ENCODE results near the gene MPP3.

MPP3 gene

DNA sequence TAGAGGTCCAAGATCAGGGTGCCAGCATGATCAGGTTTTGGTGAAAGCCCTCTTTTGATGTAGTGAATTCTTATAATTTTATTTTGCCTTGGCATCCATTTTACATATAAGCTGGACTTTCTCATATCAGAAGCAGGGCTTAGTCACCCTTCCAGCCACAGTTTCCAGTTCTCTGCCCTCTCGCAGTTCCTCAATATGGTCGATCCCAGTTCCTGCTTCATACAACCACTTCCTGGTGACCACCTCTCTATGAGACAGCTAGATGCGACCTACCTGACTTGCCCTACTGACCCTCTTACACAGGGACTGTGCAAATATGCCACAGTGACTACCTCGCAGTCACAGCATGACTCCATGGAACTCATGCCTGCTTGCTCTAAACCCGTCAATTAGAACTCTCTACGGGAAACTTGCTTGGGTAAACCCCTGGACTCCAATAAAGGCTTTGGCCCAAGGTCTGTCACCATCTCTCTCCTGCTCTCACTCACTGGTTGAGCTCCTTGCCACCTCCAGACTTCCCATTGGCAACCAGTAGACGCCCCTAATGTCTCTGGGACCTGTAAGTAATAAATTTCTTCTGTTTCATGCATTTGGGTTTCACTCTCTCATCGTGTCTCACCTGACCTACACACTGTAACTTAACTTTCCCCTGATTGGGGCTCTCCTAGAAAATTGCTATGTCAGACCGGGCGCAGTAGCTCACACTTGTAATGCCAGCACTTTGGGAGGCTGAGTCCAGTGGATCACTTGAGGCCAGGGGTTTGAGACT, 35.5 kb upstream of the MPP3 start:
- TF ChIP-seq, protein P1, sequence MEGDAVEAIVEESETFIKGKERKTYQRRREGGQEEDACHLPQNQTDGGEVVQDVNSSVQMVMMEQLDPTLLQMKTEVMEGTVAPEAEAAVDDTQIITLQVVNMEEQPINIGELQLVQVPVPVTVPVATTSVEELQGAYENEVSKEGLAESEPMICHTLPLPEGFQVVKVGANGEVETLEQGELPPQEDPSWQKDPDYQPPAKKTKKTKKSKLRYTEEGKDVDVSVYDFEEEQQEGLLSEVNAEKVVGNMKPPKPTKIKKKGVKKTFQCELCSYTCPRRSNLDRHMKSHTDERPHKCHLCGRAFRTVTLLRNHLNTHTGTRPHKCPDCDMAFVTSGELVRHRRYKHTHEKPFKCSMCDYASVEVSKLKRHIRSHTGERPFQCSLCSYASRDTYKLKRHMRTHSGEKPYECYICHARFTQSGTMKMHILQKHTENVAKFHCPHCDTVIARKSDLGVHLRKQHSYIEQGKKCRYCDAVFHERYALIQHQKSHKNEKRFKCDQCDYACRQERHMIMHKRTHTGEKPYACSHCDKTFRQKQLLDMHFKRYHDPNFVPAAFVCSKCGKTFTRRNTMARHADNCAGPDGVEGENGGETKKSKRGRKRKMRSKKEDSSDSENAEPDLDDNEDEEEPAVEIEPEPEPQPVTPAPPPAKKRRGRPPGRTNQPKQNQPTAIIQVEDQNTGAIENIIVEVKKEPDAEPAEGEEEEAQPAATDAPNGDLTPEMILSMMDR (IDR thresholded peaks at IDR 0.05; ENCODE audit: extremely low read depth, missing control alignments) = no peak
- no peak for DNase-seq (ENCODE audit: low spot score)

DNA sequence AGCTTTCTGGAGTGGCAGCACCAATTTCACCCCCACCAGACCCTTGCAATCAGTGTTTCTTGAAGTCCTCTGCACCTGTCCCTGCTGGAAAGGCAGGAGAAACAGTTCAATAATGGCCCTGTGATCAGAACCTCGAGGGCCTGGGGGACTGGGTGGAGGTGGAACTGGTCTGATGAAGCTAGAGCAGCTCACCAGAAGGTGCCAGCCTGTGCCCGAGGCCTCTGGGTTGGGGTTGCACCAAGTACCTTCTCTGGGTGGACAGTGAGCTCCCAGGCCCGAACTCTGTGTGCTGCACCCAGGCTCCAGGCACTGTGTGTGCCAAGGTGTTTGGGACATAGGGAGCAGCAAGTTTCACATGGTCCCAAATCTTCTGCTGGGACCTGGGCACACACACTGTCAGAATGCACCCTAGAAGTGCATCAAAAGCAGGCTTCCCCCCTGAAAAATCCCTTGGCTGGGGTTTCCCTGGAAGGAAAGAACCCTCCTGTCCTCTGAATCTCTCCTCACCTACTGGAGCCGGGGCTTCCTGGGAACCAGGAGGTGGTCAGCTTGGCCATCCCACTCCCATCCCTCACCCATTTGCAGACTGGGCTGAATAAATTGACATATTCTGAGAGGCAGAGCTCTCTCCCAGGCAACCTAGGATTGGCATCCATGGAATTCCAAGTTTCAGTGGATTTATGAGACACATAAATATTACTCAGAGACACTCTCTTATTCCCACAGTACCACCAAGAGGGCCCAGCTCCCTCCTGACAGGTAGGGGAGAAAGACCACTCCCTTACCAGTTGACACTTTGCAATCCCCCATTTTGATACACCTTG, 31.4 kb upstream of the MPP3 start:
- TF ChIP-seq, protein P1 (IDR thresholded peaks at IDR 0.05; ENCODE audit: extremely low read depth, missing control alignments) = no peak
- no peak for DNase-seq (ENCODE audit: low spot score)

DNA sequence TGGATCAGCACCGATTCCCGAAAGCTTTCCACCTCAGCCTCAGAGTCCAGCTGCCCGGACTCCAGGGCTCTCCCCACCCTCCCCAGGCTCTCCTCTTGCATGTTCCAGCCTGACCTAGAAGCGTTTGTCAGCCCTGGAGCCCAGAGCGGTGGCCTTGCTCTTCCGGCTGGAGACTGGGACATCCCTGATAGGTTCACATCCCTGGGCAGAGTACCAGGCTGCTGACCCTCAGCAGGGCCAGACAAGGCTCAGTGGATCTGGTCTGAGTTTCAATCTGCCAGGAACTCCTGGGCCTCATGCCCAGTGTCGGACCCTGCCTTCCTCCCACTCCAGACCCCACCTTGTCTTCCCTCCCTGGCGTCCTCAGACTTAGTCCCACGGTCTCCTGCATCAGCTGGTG, 29.0 kb upstream of the MPP3 start:
- no peak for DNase-seq (ENCODE audit: low spot score)
- TF ChIP-seq, protein P1 (IDR thresholded peaks at IDR 0.05; ENCODE audit: extremely low read depth, missing control alignments) = no peak

DNA sequence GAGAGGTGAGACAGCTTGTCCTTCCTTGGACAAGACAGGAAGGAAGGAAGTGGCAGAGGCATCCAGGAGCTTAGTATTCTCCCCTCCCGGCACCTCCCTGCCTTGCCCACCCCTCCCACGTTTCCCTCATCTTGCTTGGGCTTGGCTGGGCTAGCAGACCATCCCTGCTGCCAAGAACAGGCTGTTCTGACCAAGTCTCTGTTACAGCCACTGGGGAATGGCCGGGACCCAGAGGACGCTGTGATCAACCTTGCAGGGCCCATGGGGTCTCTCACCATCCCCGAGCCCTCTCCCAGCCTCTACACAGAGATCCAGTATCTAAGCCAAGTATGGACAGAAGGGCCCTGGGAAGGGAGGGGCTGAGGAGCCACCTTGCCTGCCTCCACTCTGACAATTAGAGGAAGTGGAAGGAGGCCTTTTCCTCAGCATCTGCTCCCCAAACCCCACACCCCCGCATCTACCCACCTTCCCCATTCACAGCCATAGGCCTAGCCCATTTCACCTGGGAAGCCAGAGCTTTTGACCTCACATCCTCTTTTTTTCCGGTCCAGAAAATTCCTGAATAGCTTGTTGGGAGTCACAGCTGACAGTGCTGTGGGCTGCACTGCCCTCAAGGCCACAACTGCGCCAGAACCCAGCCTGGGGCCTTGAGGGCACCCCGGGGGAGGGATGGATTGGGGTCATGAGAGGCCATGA, 28.1 kb upstream of the MPP3 start:
- no peak for DNase-seq (ENCODE audit: low spot score)
- TF ChIP-seq, protein P1 (IDR thresholded peaks at IDR 0.05; ENCODE audit: extremely low read depth, missing control alignments) = no peak

DNA sequence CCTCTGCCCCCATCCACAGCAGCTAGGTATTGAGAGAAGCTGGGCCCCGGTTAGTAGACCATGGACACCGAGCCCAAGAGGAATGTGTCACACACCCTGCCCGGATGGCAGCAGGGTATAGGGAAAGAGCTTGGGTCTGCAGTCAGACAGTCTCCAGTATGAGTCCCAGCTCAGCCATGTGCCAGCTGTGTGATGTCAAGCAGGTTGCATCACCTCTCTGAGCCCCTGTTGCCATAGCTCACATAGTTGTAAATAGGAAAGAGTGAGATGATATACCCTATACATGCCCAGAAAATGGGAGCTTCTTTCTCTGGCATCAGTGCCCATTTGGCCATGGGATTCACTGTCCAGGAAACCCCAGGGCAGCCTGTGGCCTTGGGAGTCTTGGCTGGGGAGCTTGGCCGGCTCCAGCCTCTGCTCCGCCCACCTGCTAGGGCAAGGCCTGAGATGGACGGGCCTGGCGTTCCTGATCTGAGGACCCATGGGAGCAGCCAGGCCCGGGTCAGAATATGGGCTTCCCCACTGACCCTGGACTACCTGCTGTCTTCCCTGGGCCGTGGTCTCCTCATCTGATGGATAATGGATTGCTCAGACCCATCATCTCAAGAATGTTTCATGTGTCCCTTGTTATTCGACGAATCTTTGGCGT, 27.3 kb upstream of the MPP3 start:
- no peak for DNase-seq (ENCODE audit: low spot score)
- TF ChIP-seq, protein P1 (IDR thresholded peaks at IDR 0.05; ENCODE audit: extremely low read depth, missing control alignments) = no peak

DNA sequence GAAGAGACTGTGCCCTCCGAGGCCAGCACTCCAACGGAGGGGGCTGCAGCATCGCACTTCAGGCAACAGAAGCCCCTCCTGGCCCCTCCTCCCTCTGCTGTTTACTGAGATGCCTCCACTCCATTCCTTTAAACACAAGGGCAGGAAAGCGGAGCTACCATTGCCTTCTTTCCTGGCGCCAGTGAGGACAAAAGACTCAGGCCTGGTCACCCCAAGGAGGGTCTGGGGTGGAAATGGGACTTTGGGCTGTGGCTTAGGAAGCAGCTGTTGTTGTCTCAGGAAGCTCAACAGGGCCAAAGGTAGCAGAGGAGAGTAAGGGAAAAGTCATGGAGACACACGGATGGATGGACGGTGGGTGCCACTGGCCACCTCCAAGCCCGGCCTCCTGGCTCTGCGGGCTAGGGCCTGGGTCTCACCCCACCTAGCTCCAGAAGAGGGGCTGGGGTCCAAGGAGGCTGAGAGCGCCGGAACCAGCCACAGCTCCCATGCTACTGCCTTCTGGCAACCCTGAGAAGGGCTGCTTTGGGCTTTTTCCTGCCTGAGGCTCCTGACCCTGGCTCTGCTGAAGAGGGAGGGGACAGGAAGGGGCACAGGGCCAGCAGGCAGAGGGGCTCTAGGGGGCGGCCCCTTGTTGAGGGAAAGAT, 25.1 kb upstream of the MPP3 start:
- TF ChIP-seq, protein P1 (IDR thresholded peaks at IDR 0.05; ENCODE audit: extremely low read depth, missing control alignments) = no peak

More for the DNA sequence above, 25.1 kb upstream of the MPP3 start:
- no peak for DNase-seq (ENCODE audit: low spot score)
